SU-DHL-6 (cell line): ENCODE measurements around the gene ANKRD17.

Source experiments
- H2AFZ ChIP-seq: fragments of 200-600 bp; sonication (generic); 2 replicates; pipeline ENCODE4 v1.6.1; 2014; ENCODE audit warnings: low read depth, mild to moderate bottlenecking, moderate library complexity, mixed read lengths, antibody characterized with exemption, low read length; ENCODE audit not compliant: severe bottlenecking
- H3F3A ChIP-seq: fragments of 200-600 bp; shearing (Covaris generic); 2 replicates; pipeline ENCODE4 v1.6.0; 2016; ENCODE audit warnings: antibody characterized with exemption, mild to moderate bottlenecking; ENCODE audit not compliant: insufficient read depth
- H3K27ac ChIP-seq: fragments of 200-600 bp; sonication (generic); 2 replicates; pipeline ENCODE4 v1.5.1; 2016; ENCODE audit warnings: low read depth, mild to moderate bottlenecking, low read length, moderate library complexity, mixed read lengths
- H3K27me3 ChIP-seq: fragments of 200-600 bp; sonication (generic), shearing (Covaris generic); 2 replicates; pipeline ENCODE4 v1.6.0; 2014; ENCODE audit warnings: mild to moderate bottlenecking, low read length
- H3K36me3 ChIP-seq: fragments of 200-600 bp; sonication (generic); 2 replicates; pipeline ENCODE4 v1.6.1; 2014; ENCODE audit warnings: mild to moderate bottlenecking, low read length, mixed read lengths
- H3K4me2 ChIP-seq: fragments of 300-600, 200-600 bp; shearing (Covaris generic), sonication (generic); 2 replicates; pipeline ENCODE4 v1.6.0; 2014; ENCODE audit warnings: low read length, low read depth, mild to moderate bottlenecking; ENCODE audit not compliant: poor library complexity, severe bottlenecking
- H3K4me3 ChIP-seq: fragments of 200-600 bp; sonication (generic); 2 replicates; pipeline ENCODE4 v1.5.1; 2014; ENCODE audit warnings: antibody characterized with exemption, low read length, mild to moderate bottlenecking, mixed read lengths; ENCODE audit not compliant: insufficient read depth, poor library complexity, severe bottlenecking
- H3K79me2 ChIP-seq: fragments of 200-600 bp; sonication (generic); 2 replicates; pipeline ENCODE4 v1.6.1; 2014; ENCODE audit warnings: mild to moderate bottlenecking, low read length, moderate library complexity; ENCODE audit not compliant: insufficient read depth
- H3K9ac ChIP-seq: fragments of 200-600 bp; sonication (generic); 2 replicates; pipeline ENCODE4 v1.7.0; 2014; ENCODE audit warnings: mild to moderate bottlenecking, low read length
- H3K9me2 ChIP-seq: fragments of 200-600 bp; sonication (generic); replicated peaks from 2 replicates; pipeline ENCODE4 v1.6.1; 2014; ENCODE audit warnings: low read length; ENCODE audit not compliant: insufficient read depth
- H3K9me3 ChIP-seq: fragments of 200-600 bp; sonication (generic); 2 replicates; pipeline ENCODE4 v1.6.1; 2014; ENCODE audit warnings: low read length, mixed read lengths; ENCODE audit not compliant: insufficient read depth
- H4K20me1 ChIP-seq: fragments of 200-600 bp; sonication (generic); 2 replicates; pipeline ENCODE4 v1.6.1; 2014; ENCODE audit warnings: low read depth, mild to moderate bottlenecking, antibody characterized with exemption, low read length, moderate library complexity, mixed read lengths
- EZH2phosphoT487 ChIP-seq: fragments of 200-600 bp; sonication (generic), shearing (Covaris generic); conservative IDR thresholded peaks from 2 replicates; pipeline ENCODE4 v1.6.1; 2018; ENCODE audit warnings: mild to moderate bottlenecking, antibody characterized with exemption, low read length, moderate library complexity, mixed read lengths
- TF ChIP-seq, protein P1 (sequence below): fragments of 200-600 bp; sonication (generic); IDR thresholded peaks from one replicate; pipeline ENCODE4 v1.5.1; 2017; ENCODE audit warnings: antibody characterized with exemption, mild to moderate bottlenecking, low read length, moderate library complexity; ENCODE audit not compliant: insufficient read depth, poor library complexity, severe bottlenecking

ANKRD17 gene

DNA sequence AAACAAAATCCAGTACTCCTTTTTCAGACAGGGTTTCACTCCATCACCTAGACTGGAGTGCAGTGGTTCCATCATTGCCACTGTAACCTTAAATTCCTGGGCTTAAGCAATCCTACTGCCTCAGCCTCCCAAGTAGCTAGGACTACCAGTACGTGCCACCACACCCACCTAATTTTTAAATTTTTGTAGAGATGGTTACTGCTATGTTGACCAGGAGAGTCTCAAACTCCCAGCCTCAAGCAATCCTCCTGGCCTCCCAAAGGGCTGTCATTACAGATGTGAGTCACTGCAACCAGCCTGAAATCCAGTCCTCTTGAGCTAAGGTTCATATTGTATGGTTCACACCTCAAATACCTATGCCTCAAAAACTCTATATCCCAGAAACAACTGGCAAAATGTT lies 22.4 kb downstream of the ANKRD17 start:
- Histone ChIP-seq H3K4me2 (no peak overlapping the region), H3K36me3 (no peaks in the 10 kb centered on the region; the same call in 1 of the 2 replicates), H3K27ac (no peak overlapping the region), H3K9me3 (no peaks in the 10 kb centered on the region), H4K20me1 (0 out of 2 replicates have a peak, but pooled peaks cover 3% of the 10 kb centered on the region), H3K27me3 (no peaks in the 10 kb centered on the region), H2AFZ (no peak overlapping the region), H3F3A (no peaks in the 10 kb centered on the region), H3K9me2 (no peaks in the 10 kb centered on the region), H3K79me2 (peaks cover 73% of the 10 kb centered on the region), H3K9ac (no peak overlapping the region), H3K4me3 (no peak overlapping the region)
- TF ChIP-seq EZH2phosphoT487, result no peak
- TF ChIP-seq, protein P1, sequence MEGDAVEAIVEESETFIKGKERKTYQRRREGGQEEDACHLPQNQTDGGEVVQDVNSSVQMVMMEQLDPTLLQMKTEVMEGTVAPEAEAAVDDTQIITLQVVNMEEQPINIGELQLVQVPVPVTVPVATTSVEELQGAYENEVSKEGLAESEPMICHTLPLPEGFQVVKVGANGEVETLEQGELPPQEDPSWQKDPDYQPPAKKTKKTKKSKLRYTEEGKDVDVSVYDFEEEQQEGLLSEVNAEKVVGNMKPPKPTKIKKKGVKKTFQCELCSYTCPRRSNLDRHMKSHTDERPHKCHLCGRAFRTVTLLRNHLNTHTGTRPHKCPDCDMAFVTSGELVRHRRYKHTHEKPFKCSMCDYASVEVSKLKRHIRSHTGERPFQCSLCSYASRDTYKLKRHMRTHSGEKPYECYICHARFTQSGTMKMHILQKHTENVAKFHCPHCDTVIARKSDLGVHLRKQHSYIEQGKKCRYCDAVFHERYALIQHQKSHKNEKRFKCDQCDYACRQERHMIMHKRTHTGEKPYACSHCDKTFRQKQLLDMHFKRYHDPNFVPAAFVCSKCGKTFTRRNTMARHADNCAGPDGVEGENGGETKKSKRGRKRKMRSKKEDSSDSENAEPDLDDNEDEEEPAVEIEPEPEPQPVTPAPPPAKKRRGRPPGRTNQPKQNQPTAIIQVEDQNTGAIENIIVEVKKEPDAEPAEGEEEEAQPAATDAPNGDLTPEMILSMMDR, result no peak

DNA sequence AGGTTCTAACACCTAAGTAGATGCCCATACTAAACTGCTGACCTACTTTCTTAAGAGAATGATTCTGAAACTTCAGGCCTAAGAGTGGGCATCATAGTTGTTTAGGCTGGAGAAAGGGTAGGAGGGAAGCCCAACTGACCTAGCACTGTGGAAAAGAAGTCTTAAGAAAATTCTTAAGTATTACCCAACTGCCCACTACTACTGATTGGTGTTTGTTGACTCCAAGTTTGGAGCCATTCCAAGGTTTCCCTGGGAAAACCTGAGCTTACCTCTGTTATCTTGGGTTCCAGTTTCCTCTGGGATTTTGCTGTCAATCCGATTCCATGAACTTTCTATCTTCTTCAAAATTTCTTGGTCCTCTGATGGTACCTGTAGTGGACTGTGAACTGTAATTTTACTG lies 23.9 kb downstream of the ANKRD17 start:
- no peak overlapping the region for H3K4me3 ChIP-seq
- no peak overlapping the region for H3K9ac ChIP-seq
- H3F3A ChIP-seq, result no peaks in the 10 kb centered on the region
- H3K9me2 ChIP-seq, result no peaks in the 10 kb centered on the region
- no peak overlapping the region for H3K27ac ChIP-seq
- no peak overlapping the region for H3K4me2 ChIP-seq
- no peaks in the 10 kb centered on the region for H3K27me3 ChIP-seq
- no peaks in the 10 kb centered on the region; the same call in 1 of the 2 replicates for H3K36me3 ChIP-seq
- no peaks in the 10 kb centered on the region for H3K9me3 ChIP-seq
- TF ChIP-seq, protein P1, result no peak
- TF ChIP-seq EZH2phosphoT487, result no peak
- peaks cover 71% of the 10 kb centered on the region for H3K79me2 ChIP-seq
- no peak overlapping the region for H2AFZ ChIP-seq
- 0 out of 2 replicates have a peak, but pooled peaks cover 3% of the 10 kb centered on the region for H4K20me1 ChIP-seq

DNA sequence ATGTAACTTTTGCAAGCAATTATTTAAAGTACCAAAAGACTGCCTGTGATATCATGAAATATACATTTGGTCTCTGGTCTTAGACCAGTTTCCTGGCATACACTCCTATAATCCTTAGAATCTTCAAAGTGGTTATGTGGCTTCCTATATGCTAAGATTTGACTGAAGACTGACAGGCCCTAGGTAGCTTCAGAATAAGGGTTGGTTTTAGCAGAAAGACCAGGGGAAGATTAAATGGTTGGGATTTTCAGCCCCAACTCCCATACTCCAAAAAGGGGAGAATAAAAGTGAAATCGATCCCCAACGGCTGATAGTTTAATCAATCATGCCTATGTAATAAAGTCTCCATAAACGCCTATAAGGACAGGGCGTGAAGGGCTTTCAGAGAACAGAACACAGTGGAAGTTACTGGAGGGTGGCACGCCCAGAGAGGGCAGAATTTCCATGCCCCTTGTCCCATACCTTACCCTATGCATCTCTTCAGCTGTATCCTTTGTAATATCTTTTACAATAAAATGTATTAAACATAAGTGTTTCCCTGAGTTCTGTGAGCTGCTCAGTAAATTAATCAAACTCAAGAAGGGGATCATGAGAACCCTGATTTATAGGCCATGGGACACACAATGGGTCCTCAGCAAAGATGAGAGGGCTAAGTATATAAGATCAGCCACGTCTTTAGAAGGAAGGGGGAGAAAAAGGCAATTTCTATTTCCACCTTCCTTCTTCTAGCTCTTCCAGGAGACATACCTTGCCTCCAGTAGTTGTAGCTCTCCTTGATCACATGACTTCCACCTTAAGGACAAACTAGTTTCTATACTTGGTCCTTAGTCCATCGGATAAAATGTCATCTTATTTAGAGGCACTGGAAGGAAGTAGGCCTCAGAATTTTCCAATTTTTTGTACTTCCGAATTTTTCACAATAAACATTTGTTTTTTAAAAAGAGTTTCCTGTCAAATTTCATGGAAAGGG lies 26.8 kb downstream of the ANKRD17 start:
- no peaks in the 10 kb centered on the region for H3K9me2 ChIP-seq
- H3K4me3 ChIP-seq, result no peak overlapping the region
- no peaks in the 10 kb centered on the region for H3F3A ChIP-seq
- H3K36me3 ChIP-seq, result no peaks in the 10 kb centered on the region; the same call in 1 of the 2 replicates
- no peak overlapping the region for H3K27ac ChIP-seq
- no peaks in the 10 kb centered on the region for H3K27me3 ChIP-seq
- no peak overlapping the region for H2AFZ ChIP-seq
- H3K79me2 ChIP-seq, result peaks cover 63% of the 10 kb centered on the region
- no peak overlapping the region for H3K4me2 ChIP-seq
- H3K9ac ChIP-seq, result no peak overlapping the region
- H3K9me3 ChIP-seq, result no peaks in the 10 kb centered on the region
- TF ChIP-seq EZH2phosphoT487, result no peak
- TF ChIP-seq, protein P1, result no peak
- no peaks in the 10 kb centered on the region for H4K20me1 ChIP-seq
